Astrocyte of the hippocampus (primary cell): Measurements from ENCODE around the gene OR13C3.
"Not testable (repeated sequence)": the region's sequence is repeated elsewhere in the genome, so short reads cannot be mapped to it uniquely, and the experiment has no call there.

Experiments used
- DNase-seq: peaks from one replicate; pipeline ENCODE4 v3.0.0; 2011; ENCODE audit warnings: low read depth, low spot score

OR13C3 gene

GRCh38 chr9:104536756-104537155, at the start of gene OR13C3:
OR13C3 (minus strand) TSS chr9:104536856; CDS start chr9:104536723, 133 bp downstream.
- DNase-seq, result no peak

GRCh38 chr9:104580562-104580961, 43.9 kb upstream of the OR13C3 start:
- no peak for DNase-seq

- DNase-seq, result no peak
Measured at GRCh38 chr9:104577263-104577662, 40.6 kb upstream of the OR13C3 start.

- no peak for DNase-seq
Measured at GRCh38 chr9:104575456-104575855, 38.8 kb upstream of the OR13C3 start.

- DNase-seq, result no peak
Measured at GRCh38 chr9:104572612-104573011, 36.0 kb upstream of the OR13C3 start.

GRCh38 chr9:104568868-104569267, 32.2 kb upstream of the OR13C3 start, which contains the start of gene OR13C8:
OR13C8 (plus strand) TSS chr9:104569168; CDS start chr9:104569168, 0 bp downstream.
- DNase-seq, result no peak

- no peak for DNase-seq
Measured at GRCh38 chr9:104564358-104564757, 27.7 kb upstream of the OR13C3 start.

GRCh38 chr9:104556830-104557634, 20.4 kb upstream of the OR13C3 start:
- no peak for DNase-seq

- no peak for DNase-seq
Measured at GRCh38 chr9:104555521-104555920, 18.9 kb upstream of the OR13C3 start.

- no peak for DNase-seq
Measured at GRCh38 chr9:104553261-104553660, 16.6 kb upstream of the OR13C3 start.

GRCh38 chr9:104544644-104545043, 8.0 kb upstream of the OR13C3 start:
- no peak for DNase-seq

GRCh38 chr9:104539275-104539674, 2.6 kb upstream of the OR13C3 start:
- DNase-seq, result no peak

- DNase-seq, result no peak
Measured at GRCh38 chr9:104527109-104527508, 9.5 kb downstream of the OR13C3 start, which contains the start of gene OR13C4. OR13C4 (minus strand) TSS chr9:104527209; CDS start chr9:104527209, 0 bp downstream.

GRCh38 chr9:104520241-104520640, 16.4 kb downstream of the OR13C3 start:
- not testable (repeated sequence) for DNase-seq

- no peak for DNase-seq
Measured at GRCh38 chr9:104514901-104515300, 21.8 kb downstream of the OR13C3 start.

- no peak for DNase-seq
Measured at GRCh38 chr9:104506565-104506964, 30.1 kb downstream of the OR13C3 start.

GRCh38 chr9:104503963-104504362, 32.7 kb downstream of the OR13C3 start, which contains the start of gene OR13F1:
OR13F1 (plus strand) TSS chr9:104504263; CDS start chr9:104504263, 0 bp downstream.
- no peak for DNase-seq

- no peak for DNase-seq
Measured at GRCh38 chr9:104503440-104503839, 33.2 kb downstream of the OR13C3 start.

- no peak for DNase-seq
Measured at GRCh38 chr9:104494808-104495207, 41.8 kb downstream of the OR13C3 start.
